HUES48 (cell line): Measurements from ENCODE around the gene NELL1.

Experiments
- H3K27ac ChIP-seq: one replicate; pipeline ENCODE4 v1.7.0; 2013; ENCODE audit warnings: low read depth, low read length, inconsistent platforms
- H3K27me3 ChIP-seq: 2 replicates; pipeline ENCODE4 v1.6.1; 2013; ENCODE audit warnings: mild to moderate bottlenecking, low read length; ENCODE audit not compliant: control insufficient read depth, insufficient read depth
- H3K36me3 ChIP-seq: 2 replicates; pipeline ENCODE4 v1.6.1; 2013; ENCODE audit warnings: low read length; ENCODE audit not compliant: control insufficient read depth, insufficient read depth
- H3K4me1 ChIP-seq: 2 replicates; pipeline ENCODE4 v1.6.1; 2013; ENCODE audit warnings: mild to moderate bottlenecking, low read length; ENCODE audit not compliant: control insufficient read depth, insufficient read depth
- H3K4me3 ChIP-seq: 2 replicates; pipeline ENCODE4 v1.5.1; 2013; ENCODE audit warnings: mild to moderate bottlenecking, low read depth, low read length
- H3K9ac ChIP-seq: 2 replicates; pipeline ENCODE4 v1.6.1; 2013; ENCODE audit warnings: mild to moderate bottlenecking, low read depth, low read length, moderate library complexity
- H3K9me3 ChIP-seq: 2 replicates; pipeline ENCODE4 v1.6.1; 2013; ENCODE audit warnings: low read length; ENCODE audit not compliant: control insufficient read depth, insufficient read depth

Gene NELL1

GRCh38 chr11:20715464-20715863 is 46.1 kb downstream of the NELL1 start:
- no peaks in the 10 kb centered on the region for H3K36me3 ChIP-seq
- H3K9me3 ChIP-seq = no peaks in the 10 kb centered on the region
- H3K4me1 ChIP-seq = no peaks in the 10 kb centered on the region
- H3K27me3 ChIP-seq = no peaks in the 10 kb centered on the region
- no peak overlapping the region for H3K9ac ChIP-seq
- H3K4me3 ChIP-seq = no peak overlapping the region
- no peak overlapping the region for H3K27ac ChIP-seq

GRCh38 chr11:20715931-20716330 is 46.5 kb downstream of the NELL1 start:
- no peak overlapping the region for H3K4me3 ChIP-seq
- H3K27ac ChIP-seq = no peak overlapping the region
- no peaks in the 10 kb centered on the region for H3K36me3 ChIP-seq
- no peaks in the 10 kb centered on the region for H3K9me3 ChIP-seq
- H3K9ac ChIP-seq = no peak overlapping the region
- no peaks in the 10 kb centered on the region for H3K27me3 ChIP-seq
- H3K4me1 ChIP-seq = no peaks in the 10 kb centered on the region

- H3K9ac ChIP-seq = no peak overlapping the region
- no peak overlapping the region for H3K27ac ChIP-seq
- H3K27me3 ChIP-seq = no peaks in the 10 kb centered on the region
- H3K4me3 ChIP-seq = no peak overlapping the region
- H3K4me1 ChIP-seq = no peaks in the 10 kb centered on the region
- no peaks in the 10 kb centered on the region for H3K36me3 ChIP-seq
- no peaks in the 10 kb centered on the region for H3K9me3 ChIP-seq
These were observed 50.4 kb downstream of the NELL1 start for GRCh38 chr11:20719821-20720220.

DNA sequence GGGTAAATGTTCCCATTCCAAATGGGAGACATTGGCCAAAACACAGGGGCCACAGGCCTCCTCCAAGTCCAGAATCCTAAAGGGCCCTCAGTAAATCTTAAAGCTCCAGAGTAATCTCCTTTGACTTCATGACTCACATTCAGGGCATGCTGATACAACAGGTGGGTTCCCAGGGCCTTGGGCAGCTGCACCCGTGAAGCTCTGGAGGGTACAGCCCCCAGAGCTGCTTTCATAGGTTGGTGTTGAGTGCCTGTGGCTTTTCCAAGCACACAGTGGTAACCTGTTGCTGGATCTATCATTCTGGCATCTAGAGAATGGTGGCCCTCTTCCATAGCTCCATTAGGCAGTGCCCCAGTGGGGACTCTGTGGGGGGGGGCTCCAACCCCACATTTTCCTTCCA is 54.0 kb downstream of the NELL1 start:
- no peaks in the 10 kb centered on the region for H3K36me3 ChIP-seq
- H3K27me3 ChIP-seq = no peaks in the 10 kb centered on the region
- no peaks in the 10 kb centered on the region for H3K9me3 ChIP-seq
- H3K9ac ChIP-seq = no peak overlapping the region
- no peak overlapping the region for H3K27ac ChIP-seq
- no peaks in the 10 kb centered on the region for H3K4me1 ChIP-seq
- H3K4me3 ChIP-seq = no peak overlapping the region

- no peaks in the 10 kb centered on the region for H3K36me3 ChIP-seq
- no peaks in the 10 kb centered on the region for H3K4me1 ChIP-seq
- no peak overlapping the region for H3K9ac ChIP-seq
- no peak overlapping the region for H3K27ac ChIP-seq
- no peaks in the 10 kb centered on the region for H3K27me3 ChIP-seq
- H3K9me3 ChIP-seq = no peaks in the 10 kb centered on the region
- H3K4me3 ChIP-seq = no peak overlapping the region
These were observed 60.3 kb downstream of the NELL1 start for GRCh38 chr11:20729597-20730105.

DNA sequence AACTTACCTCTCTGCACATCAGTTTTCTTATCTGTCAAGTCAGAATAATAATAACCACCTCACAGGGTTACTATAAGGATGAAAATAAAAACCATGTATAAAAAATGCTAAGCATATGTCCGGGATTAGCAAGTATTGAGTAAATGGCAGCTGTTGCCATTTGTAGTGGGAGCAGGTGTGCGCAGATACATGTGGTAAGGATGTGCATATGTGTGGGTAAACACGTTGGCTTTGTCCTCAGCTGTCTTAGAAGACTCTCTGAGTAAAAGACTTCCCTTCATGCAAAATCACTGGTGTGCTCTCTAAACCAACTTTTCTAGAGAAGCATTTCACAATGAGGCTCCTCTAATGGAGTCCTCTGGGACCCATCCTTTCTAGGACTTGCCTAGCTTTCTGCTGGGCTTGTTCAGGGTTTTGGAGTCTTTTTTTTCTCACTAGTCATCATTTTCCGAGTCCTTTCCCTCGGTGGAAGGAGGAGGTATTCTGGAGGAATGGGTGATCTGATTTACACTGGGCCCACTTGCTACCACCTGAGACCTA is 62.4 kb downstream of the NELL1 start:
- Histone ChIP-seq H3K36me3 (no peaks in the 10 kb centered on the region), H3K9ac (no peak overlapping the region), H3K27me3 (no peaks in the 10 kb centered on the region), H3K9me3 (no peaks in the 10 kb centered on the region), H3K4me3 (no peak overlapping the region), H3K27ac (no peak overlapping the region), H3K4me1 (no peaks in the 10 kb centered on the region)

GRCh38 chr11:20739107-20739506 is 69.7 kb downstream of the NELL1 start:
- no peaks in the 10 kb centered on the region for H3K36me3 ChIP-seq
- no peaks in the 10 kb centered on the region for H3K27me3 ChIP-seq
- no peak overlapping the region for H3K4me3 ChIP-seq
- no peak overlapping the region for H3K27ac ChIP-seq
- peaks cover 13% of the 10 kb centered on the region for H3K4me1 ChIP-seq
- H3K9me3 ChIP-seq = no peaks in the 10 kb centered on the region
- H3K9ac ChIP-seq = no peak overlapping the region

GRCh38 chr11:20739577-20739976 is 70.2 kb downstream of the NELL1 start:
- no peak overlapping the region for H3K4me3 ChIP-seq
- H3K9ac ChIP-seq = no peak overlapping the region
- H3K36me3 ChIP-seq = no peaks in the 10 kb centered on the region
- peaks cover 13% of the 10 kb centered on the region for H3K4me1 ChIP-seq
- no peaks in the 10 kb centered on the region for H3K9me3 ChIP-seq
- no peak overlapping the region for H3K27ac ChIP-seq
- no peaks in the 10 kb centered on the region for H3K27me3 ChIP-seq

- Histone ChIP-seq H3K4me1 (no peaks in the 10 kb centered on the region), H3K9me3 (no peaks in the 10 kb centered on the region), H3K9ac (no peak overlapping the region), H3K27me3 (no peaks in the 10 kb centered on the region), H3K4me3 (no peak overlapping the region), H3K36me3 (no peaks in the 10 kb centered on the region), H3K27ac (no peak overlapping the region)
These were observed 85.5 kb downstream of the NELL1 start for GRCh38 chr11:20754933-20755332.

DNA sequence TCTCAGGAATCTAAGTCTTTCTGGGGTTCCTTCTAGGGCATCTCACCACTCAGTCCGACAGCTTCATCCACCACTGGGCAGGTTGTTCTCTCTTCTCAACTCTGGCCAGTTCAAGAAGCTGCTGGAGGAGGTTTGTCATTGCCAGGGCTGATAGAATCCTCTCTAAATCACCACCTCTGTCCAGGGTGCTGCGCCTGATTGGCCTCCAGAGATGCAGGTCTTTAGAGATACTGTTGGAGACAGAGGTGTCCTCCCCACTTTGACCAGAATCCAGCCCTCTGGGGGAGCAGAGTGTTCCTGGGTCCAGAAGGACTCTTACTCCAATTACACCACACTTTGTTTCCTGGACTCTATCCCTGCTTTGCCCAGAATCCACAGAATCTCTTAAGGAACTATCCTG is 90.2 kb downstream of the NELL1 start:
- H3K27ac ChIP-seq = no peak overlapping the region
- H3K27me3 ChIP-seq = no peaks in the 10 kb centered on the region
- H3K36me3 ChIP-seq = no peaks in the 10 kb centered on the region
- H3K9me3 ChIP-seq = no peaks in the 10 kb centered on the region
- no peaks in the 10 kb centered on the region for H3K4me1 ChIP-seq
- H3K9ac ChIP-seq = no peak overlapping the region
- no peak overlapping the region for H3K4me3 ChIP-seq

DNA sequence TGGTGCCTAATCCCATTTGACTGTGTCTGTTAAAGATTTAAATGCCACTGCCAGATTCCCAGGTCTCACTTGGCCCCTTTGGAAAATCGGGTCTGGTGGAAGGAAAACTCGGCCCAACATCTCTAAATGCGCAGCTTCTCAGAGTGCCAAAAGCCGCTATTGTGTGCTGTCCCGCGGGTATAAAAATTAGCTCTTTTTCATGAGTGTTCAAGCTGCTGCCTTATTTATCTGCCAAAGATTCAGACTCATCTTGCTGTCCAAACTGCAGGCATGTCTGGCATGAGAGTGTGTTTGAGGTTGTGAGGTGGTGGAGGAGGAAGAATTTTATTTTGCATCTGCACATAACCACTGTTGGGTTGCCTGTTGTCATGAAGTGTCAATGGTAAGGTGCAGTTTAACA is 91.4 kb downstream of the NELL1 start:
- Histone ChIP-seq H3K4me3 (no peak overlapping the region), H3K9me3 (no peaks in the 10 kb centered on the region), H3K36me3 (no peaks in the 10 kb centered on the region), H3K9ac (no peak overlapping the region), H3K27me3 (no peaks in the 10 kb centered on the region), H3K27ac (no peak overlapping the region), H3K4me1 (no peaks in the 10 kb centered on the region)
